CD4-positive, alpha-beta T cell (primary cell): ENCODE measurements around the gene RLBP1. TPM values are rescaled to one million over a fixed set of nuclear protein-coding genes. Genes with fewer than 3 reads are reported as not detected.

ENCODE experiments used
- ATAC-seq: fragments of 200-7000 bp; cut with Tn5 transposase; one replicate; pipeline ENCODE4 v1.10.0; 2022; ENCODE audit warnings: mild to moderate bottlenecking; ENCODE audit not compliant: poor library complexity
- CTCF ChIA-PET: fragments of 350-600 bp; sonication (Branson Sonifier 250); formaldehyde crosslinking; loops from one replicate; lab custom pipeline; 2021; ENCODE audit warnings: antibody characterized with exemption, inconsistent platforms; lab: Charles Lee
- POLR2A ChIA-PET: fragments of 350-600 bp; sonication (Branson Sonifier 250); formaldehyde crosslinking; loops from one replicate; lab custom pipeline; 2021; ENCODE audit warnings: antibody characterized with exemption, inconsistent platforms; lab: Charles Lee
- DNase-seq, 14 experiments: peaks; one replicate each; pipeline ENCODE4 v3.0.0-alpha.2; 2013 to 2020; ENCODE audit warnings: mixed read lengths in 2 of 14
- H3K27ac ChIP-seq, 2 donors: one replicate each; pipeline versions ENCODE4 v1.5.1 to v1.7.0; 2013; ENCODE audit warnings: low read length in 2 of 2, low read depth in 1 of 2, mild to moderate bottlenecking in 1 of 2
- H3K27me3 ChIP-seq, 2 experiments: 1 replicate in 1 of 2; 2 replicates in 1 of 2; pipeline versions ENCODE4 v1.6.1 to v1.7.0; 2013; ENCODE audit warnings: low read length in 2 of 2, control low read depth in 1 of 2, mild to moderate bottlenecking in 1 of 2, moderate library complexity in 1 of 2; ENCODE audit not compliant: insufficient read depth in 2 of 2, control insufficient read depth in 1 of 2
- H3K36me3 ChIP-seq: one replicate; pipeline ENCODE4 v1.6.1; 2013; ENCODE audit warnings: low read length, control low read depth; ENCODE audit not compliant: insufficient read depth
- H3K4me1 ChIP-seq: one replicate; pipeline ENCODE4 v1.6.1; 2013; ENCODE audit warnings: low read length, control low read depth; ENCODE audit not compliant: insufficient read depth
- H3K4me3 ChIP-seq: one replicate; pipeline ENCODE4 v1.5.1; 2013; ENCODE audit warnings: mild to moderate bottlenecking, low read length, moderate library complexity
- H3K9me3 ChIP-seq, 2 experiments: 1 replicate in 1 of 2; 2 replicates in 1 of 2; pipeline versions ENCODE4 v1.6.1 to v1.7.0; 2013; ENCODE audit warnings: low read length in 2 of 2, mild to moderate bottlenecking in 2 of 2, control low read depth in 1 of 2, moderate library complexity in 1 of 2; ENCODE audit not compliant: control insufficient read depth in 1 of 2, insufficient read depth in 1 of 2
- H3K27ac Mint-ChIP-seq: one replicate; pipeline ENCODE4 v1.8.0; 2020; ENCODE audit warnings: mixed read lengths
- H3K27me3 Mint-ChIP-seq: one replicate; pipeline ENCODE4 v1.8.0; 2021; ENCODE audit warnings: mixed read lengths
- H3K36me3 Mint-ChIP-seq: one replicate; pipeline ENCODE4 v1.8.0; 2021; ENCODE audit warnings: low read depth, mixed read lengths
- H3K4me1 Mint-ChIP-seq: one replicate; pipeline ENCODE4 v1.8.0; 2021; ENCODE audit warnings: low read depth, mixed read lengths
- H3K4me3 Mint-ChIP-seq: one replicate; pipeline ENCODE4 v1.8.0; 2020; ENCODE audit warnings: mild to moderate bottlenecking, mixed read lengths
- H3K9me3 Mint-ChIP-seq: one replicate; pipeline ENCODE4 v1.8.0; 2020; ENCODE audit warnings: mixed read lengths
- CTCF ChIP-seq: fragments of 200-600 bp; IDR thresholded peaks from one replicate; pipeline ENCODE4 v1.8.0; 2022; ENCODE audit warnings: antibody characterized with exemption, mild to moderate bottlenecking
- intact Hi-C, 2 experiments: fragments of 100-400 bp; cut with DNase I in 1 of 2; cut with micrococcal nuclease in 1 of 2; formaldehyde crosslinking; loops; one replicate each; pipeline versions ENCODE4 v1.15.1 to v1.9.0; 2023 to 2025; cut with DNase I, micrococcal nuclease
- total RNA-seq, 174 experiments: library from RNA in 2 of 174; stranded (reverse) in 2 of 174; gene quantifications; one replicate each; pipeline ENCODE4 v1.2.3 and lab custom pipeline; 2021 to 2026

RLBP1 gene
- total RNA-seq, 2 experiments from 2014 or later = not detected

DNA sequence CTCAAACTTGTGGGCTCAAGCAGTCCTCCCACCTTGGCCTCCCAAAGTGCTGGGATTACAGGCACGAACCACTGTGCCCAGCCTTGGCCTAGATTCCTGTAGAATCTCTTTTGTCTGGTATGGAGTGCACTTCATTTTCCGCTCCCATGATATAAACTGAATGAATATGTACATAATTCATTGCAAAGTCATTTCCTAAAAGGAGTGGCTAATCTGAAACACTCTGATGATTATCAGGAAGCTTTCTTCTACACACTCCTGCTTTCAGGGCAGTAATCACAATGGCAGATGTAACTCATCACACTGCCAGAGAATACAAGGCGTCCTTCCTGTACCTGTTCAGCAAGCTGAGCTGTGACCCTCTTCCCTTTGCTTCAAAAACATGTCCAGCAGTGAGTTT lies 28.6 kb downstream of the RLBP1 start:
- H3K27me3 ChIP-seq = no peaks in the 10 kb centered on the region
- Mint-ChIP-seq H3K4me3 (no peak overlapping the region), H3K27me3 (no peaks in the 10 kb centered on the region), H3K4me1 (no peaks in the 10 kb centered on the region), H3K36me3 (peaks cover 90% of the 10 kb centered on the region), H3K27ac (no peak overlapping the region), H3K9me3 (no peaks in the 10 kb centered on the region)
- POLR2A ChIA-PET = no interaction called here
- no peak for DNase-seq
- no peak overlapping the region for H3K4me3 ChIP-seq
- H3K4me1 ChIP-seq = no peaks in the 10 kb centered on the region
- peaks cover 87% of the 10 kb centered on the region for H3K36me3 ChIP-seq
- intact Hi-C loops = no loop called here
- ATAC-seq = no peak
- TF ChIP-seq CTCF = no peak
- H3K9me3 ChIP-seq = no peaks in the 10 kb centered on the region
- H3K27ac ChIP-seq = no peak overlapping the region
- CTCF ChIA-PET = interaction anchor here (2.8 kb wide), 1 partner anchor 13 kb away, joined by 10 read pairs; no protein-coding TSS in a partner anchor

GRCh38 chr15:89192136-89192535 lies 29.2 kb downstream of the RLBP1 start:
- no peak overlapping the region for H3K4me3 Mint-ChIP-seq
- no peaks in the 10 kb centered on the region for H3K27me3 Mint-ChIP-seq
- intact Hi-C loops = no loop called here
- no peaks in the 10 kb centered on the region for H3K9me3 Mint-ChIP-seq
- Histone ChIP-seq H3K36me3 (peaks cover 91% of the 10 kb centered on the region), H3K9me3 (no peaks in the 10 kb centered on the region), H3K27ac (no peak overlapping the region), H3K4me1 (no peaks in the 10 kb centered on the region), H3K27me3 (no peaks in the 10 kb centered on the region), H3K4me3 (no peak overlapping the region)
- no peak overlapping the region for H3K27ac Mint-ChIP-seq
- peaks cover 92% of the 10 kb centered on the region for H3K36me3 Mint-ChIP-seq
- DNase-seq = no peak
- no peaks in the 10 kb centered on the region for H3K4me1 Mint-ChIP-seq
- ChIA-PET POLR2A (no interaction called here), CTCF (interaction anchor here (2.8 kb wide), 1 partner anchor 14 kb away, joined by 10 read pairs; no protein-coding TSS in a partner anchor)
- no peak for TF ChIP-seq CTCF
- no peak for ATAC-seq

- Mint-ChIP-seq H3K27ac (no peak overlapping the region), H3K27me3 (no peaks in the 10 kb centered on the region), H3K9me3 (no peaks in the 10 kb centered on the region), H3K36me3 (peaks cover 86% of the 10 kb centered on the region), H3K4me1 (no peaks in the 10 kb centered on the region), H3K4me3 (no peak overlapping the region)
- H3K36me3 ChIP-seq = peaks cover 81% of the 10 kb centered on the region
- intact Hi-C loops = no loop called here
- no peaks in the 10 kb centered on the region for H3K27me3 ChIP-seq
- H3K4me3 ChIP-seq = no peak overlapping the region
- POLR2A ChIA-PET = no interaction called here
- ATAC-seq (no peak), DNase-seq (no peak)
- no peaks in the 10 kb centered on the region for H3K4me1 ChIP-seq
- CTCF ChIA-PET = interaction anchor here (2.0 kb wide), 1 partner anchor 19 kb away, joined by 8 read pairs; no protein-coding TSS in a partner anchor
- no peaks in the 10 kb centered on the region for H3K9me3 ChIP-seq
- no peak overlapping the region for H3K27ac ChIP-seq
- no peak for TF ChIP-seq CTCF
These were observed 33.3 kb downstream of the RLBP1 start for GRCh38 chr15:89187986-89188514.
